ENCODE data around the gene THPO. TPM values are rescaled to one million over a fixed set of nuclear protein-coding genes. Genes with fewer than 3 reads are reported as not detected.

The THPO gene
- total RNA-seq, 1 experiment from 2014 or later: 0.55 TPM

- CTCF ChIA-PET: interaction anchor here (0.7 to 4.8 kb wide), 6 partner anchors 11 to 200 kb away, joined by 3 to 41 read pairs (median 10); partner anchors contain the start of gene EPHB3
- peaks cover 6% of the 10 kb centered on the region; the same call in 1 of the 2 replicates for H3K27me3 Mint-ChIP-seq (ENCODE audit: low read depth)
- POLR2A ChIA-PET: interaction anchor here (0.8 to 2.8 kb wide), 6 partner anchors 9 to 164 kb away, joined by 3 to 13 read pairs (median 8); no protein-coding TSS in a partner anchor
- peaks cover 24% of the 10 kb centered on the region for H3K4me1 Mint-ChIP-seq
- DNase-seq (ENCODE audit: low spot score) (peak; percentile 70), ATAC-seq (peak; percentile 47)
- peak within 1 kb of the TSS; percentile 98 for H3K4me3 Mint-ChIP-seq
- H3K9me3 Mint-ChIP-seq: no peaks in the 10 kb centered on the region
- H3K36me3 Mint-ChIP-seq: peaks cover 28% of the 10 kb centered on the region
- H3K27ac Mint-ChIP-seq: peak within 1 kb of the TSS; percentile 97
- TF ChIP-seq, protein P1, sequence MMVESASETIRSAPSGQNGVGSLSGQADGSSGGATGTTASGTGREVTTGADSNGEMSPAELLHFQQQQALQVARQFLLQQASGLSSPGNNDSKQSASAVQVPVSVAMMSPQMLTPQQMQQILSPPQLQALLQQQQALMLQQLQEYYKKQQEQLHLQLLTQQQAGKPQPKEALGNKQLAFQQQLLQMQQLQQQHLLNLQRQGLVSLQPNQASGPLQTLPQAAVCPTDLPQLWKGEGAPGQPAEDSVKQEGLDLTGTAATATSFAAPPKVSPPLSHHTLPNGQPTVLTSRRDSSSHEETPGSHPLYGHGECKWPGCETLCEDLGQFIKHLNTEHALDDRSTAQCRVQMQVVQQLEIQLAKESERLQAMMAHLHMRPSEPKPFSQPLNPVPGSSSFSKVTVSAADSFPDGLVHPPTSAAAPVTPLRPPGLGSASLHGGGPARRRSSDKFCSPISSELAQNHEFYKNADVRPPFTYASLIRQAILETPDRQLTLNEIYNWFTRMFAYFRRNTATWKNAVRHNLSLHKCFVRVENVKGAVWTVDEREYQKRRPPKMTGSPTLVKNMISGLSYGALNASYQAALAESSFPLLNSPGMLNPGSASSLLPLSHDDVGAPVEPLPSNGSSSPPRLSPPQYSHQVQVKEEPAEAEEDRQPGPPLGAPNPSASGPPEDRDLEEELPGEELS (CRISPR knock-in tag; IDR thresholded peaks at IDR 0.05): peak; percentile 38
- TF ChIP-seq, protein P2, sequence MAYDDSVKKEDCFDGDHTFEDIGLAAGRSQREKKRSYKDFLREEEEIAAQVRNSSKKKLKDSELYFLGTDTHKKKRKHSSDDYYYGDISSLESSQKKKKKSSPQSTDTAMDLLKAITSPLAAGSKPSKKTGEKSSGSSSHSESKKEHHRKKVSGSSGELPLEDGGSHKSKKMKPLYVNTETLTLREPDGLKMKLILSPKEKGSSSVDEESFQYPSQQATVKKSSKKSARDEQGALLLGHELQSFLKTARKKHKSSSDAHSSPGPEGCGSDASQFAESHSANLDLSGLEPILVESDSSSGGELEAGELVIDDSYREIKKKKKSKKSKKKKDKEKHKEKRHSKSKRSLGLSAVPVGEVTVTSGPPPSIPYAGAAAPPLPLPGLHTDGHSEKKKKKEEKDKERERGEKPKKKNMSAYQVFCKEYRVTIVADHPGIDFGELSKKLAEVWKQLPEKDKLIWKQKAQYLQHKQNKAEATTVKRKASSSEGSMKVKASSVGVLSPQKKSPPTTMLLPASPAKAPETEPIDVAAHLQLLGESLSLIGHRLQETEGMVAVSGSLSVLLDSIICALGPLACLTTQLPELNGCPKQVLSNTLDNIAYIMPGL (CRISPR knock-in tag; IDR thresholded peaks at IDR 0.05): peak; percentile 5; the same call in 1 of the 2 replicates
- TF ChIP-seq IRF1 (CRISPR knock-in tag; IDR thresholded peaks at IDR 0.05) (no peak), ZNF532 (CRISPR knock-in tag; IDR thresholded peaks at IDR 0.05; ENCODE audit: borderline replicate concordance) (no peak), PRRX2 (CRISPR knock-in tag; IDR thresholded peaks at IDR 0.05) (no peak), MAX (CRISPR knock-in tag; IDR thresholded peaks at IDR 0.05) (peak; percentile 48; the same call in 1 of the 2 replicates), RORB (CRISPR knock-in tag; IDR thresholded peaks at IDR 0.05) (no peak), NFATC4 (CRISPR knock-in tag; IDR thresholded peaks at IDR 0.05) (no peak), TEAD4 (CRISPR knock-in tag; IDR thresholded peaks at IDR 0.05) (no peak), ESRRA (CRISPR knock-in tag; IDR thresholded peaks at IDR 0.05; ENCODE audit: borderline replicate concordance) (0 out of 2 replicates have a peak, but pooled peaks have one; percentile 30), ZNF317 (CRISPR knock-in tag; IDR thresholded peaks at IDR 0.05; ENCODE audit: borderline replicate concordance, low read depth) (no peak), ZNF416 (CRISPR knock-in tag; IDR thresholded peaks at IDR 0.05) (no peak), ZNF138 (CRISPR knock-in tag; conservative IDR thresholded peaks at IDR 0.05) (no peak), OVOL2 (CRISPR knock-in tag; IDR thresholded peaks at IDR 0.05; ENCODE audit: borderline replicate concordance) (no peak), NR1H2 (CRISPR knock-in tag; IDR thresholded peaks at IDR 0.05) (no peak), CBFB (CRISPR knock-in tag; IDR thresholded peaks at IDR 0.05; ENCODE audit: low read depth) (no peak), SMAD3 (CRISPR knock-in tag; IDR thresholded peaks at IDR 0.05; ENCODE audit: borderline replicate concordance) (no peak), CREB1 (CRISPR knock-in tag; IDR thresholded peaks at IDR 0.05) (no peak), ATF2 (CRISPR knock-in tag; IDR thresholded peaks at IDR 0.05; ENCODE audit: borderline replicate concordance, low read depth) (no peak)
- TF ChIP-seq, protein P3, sequence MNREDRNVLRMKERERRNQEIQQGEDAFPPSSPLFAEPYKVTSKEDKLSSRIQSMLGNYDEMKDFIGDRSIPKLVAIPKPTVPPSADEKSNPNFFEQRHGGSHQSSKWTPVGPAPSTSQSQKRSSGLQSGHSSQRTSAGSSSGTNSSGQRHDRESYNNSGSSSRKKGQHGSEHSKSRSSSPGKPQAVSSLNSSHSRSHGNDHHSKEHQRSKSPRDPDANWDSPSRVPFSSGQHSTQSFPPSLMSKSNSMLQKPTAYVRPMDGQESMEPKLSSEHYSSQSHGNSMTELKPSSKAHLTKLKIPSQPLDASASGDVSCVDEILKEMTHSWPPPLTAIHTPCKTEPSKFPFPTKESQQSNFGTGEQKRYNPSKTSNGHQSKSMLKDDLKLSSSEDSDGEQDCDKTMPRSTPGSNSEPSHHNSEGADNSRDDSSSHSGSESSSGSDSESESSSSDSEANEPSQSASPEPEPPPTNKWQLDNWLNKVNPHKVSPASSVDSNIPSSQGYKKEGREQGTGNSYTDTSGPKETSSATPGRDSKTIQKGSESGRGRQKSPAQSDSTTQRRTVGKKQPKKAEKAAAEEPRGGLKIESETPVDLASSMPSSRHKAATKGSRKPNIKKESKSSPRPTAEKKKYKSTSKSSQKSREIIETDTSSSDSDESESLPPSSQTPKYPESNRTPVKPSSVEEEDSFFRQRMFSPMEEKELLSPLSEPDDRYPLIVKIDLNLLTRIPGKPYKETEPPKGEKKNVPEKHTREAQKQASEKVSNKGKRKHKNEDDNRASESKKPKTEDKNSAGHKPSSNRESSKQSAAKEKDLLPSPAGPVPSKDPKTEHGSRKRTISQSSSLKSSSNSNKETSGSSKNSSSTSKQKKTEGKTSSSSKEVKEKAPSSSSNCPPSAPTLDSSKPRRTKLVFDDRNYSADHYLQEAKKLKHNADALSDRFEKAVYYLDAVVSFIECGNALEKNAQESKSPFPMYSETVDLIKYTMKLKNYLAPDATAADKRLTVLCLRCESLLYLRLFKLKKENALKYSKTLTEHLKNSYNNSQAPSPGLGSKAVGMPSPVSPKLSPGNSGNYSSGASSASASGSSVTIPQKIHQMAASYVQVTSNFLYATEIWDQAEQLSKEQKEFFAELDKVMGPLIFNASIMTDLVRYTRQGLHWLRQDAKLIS (CRISPR knock-in tag; IDR thresholded peaks at IDR 0.05; ENCODE audit: borderline replicate concordance): no peak
- TF ChIP-seq, protein P4, sequence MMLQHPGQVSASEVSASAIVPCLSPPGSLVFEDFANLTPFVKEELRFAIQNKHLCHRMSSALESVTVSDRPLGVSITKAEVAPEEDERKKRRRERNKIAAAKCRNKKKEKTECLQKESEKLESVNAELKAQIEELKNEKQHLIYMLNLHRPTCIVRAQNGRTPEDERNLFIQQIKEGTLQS (CRISPR knock-in tag; conservative IDR thresholded peaks at IDR 0.05): no peak
Observed at GRCh38 chr3:184361532-184361931, 16.5 kb downstream of the THPO start, which contains the start of the genes CLCN2 and POLR2H. CLCN2 (minus strand) TSS chr3:184361605; CDS start chr3:184361479, 126 bp downstream. POLR2H (plus strand) TSS chr3:184361710; CDS start chr3:184363493, 1,783 bp downstream.
